H1 (cell line): Measurements from ENCODE around the gene ETF1. TPM values are rescaled to one million over a fixed set of nuclear protein-coding genes. Genes with fewer than 3 reads are reported as not detected.

Experiments used
- CTCF ChIA-PET: fragments of 300-600 bp; sonication (Branson Sonifier 250); formaldehyde crosslinking; loops from one replicate; lab custom pipeline; 2021; ENCODE audit not compliant: partially characterized antibody; lab: Charles Lee
- POLR2A ChIA-PET: fragments of 300-600 bp; sonication (Branson Sonifier 250); formaldehyde crosslinking; loops from one replicate; lab custom pipeline; 2021; ENCODE audit warnings: inconsistent platforms; ENCODE audit not compliant: partially characterized antibody; lab: Charles Lee
- DNase-seq, 2 experiments: peaks; one replicate each; pipeline versions ENCODE4 v3.0.0 to v3.0.0-alpha.2; 2010 to 2022; ENCODE audit warnings: low spot score in 2 of 2, low read depth in 1 of 2, mixed read lengths in 1 of 2
- FAIRE-seq: peaks from 2 replicates; lab custom pipeline; 2011; peaks lifted over from hg19 to GRCh38; lab: Jason Lieb, UNC
- H2AFZ ChIP-seq: 2 replicates; pipeline ENCODE4 v1.8.1; 2012; ENCODE audit warnings: low read length, inconsistent platforms
- H2AK5ac ChIP-seq: 2 replicates; pipeline ENCODE4 v1.6.1; 2013; ENCODE audit warnings: low read depth, low read length
- H2BK120ac ChIP-seq: replicated peaks from 2 replicates; pipeline ENCODE3; 2013; ENCODE audit warnings: low read depth, low read length, inconsistent platforms
- H2BK12ac ChIP-seq: 2 replicates; pipeline ENCODE4 v1.6.1; 2013; ENCODE audit warnings: low read depth, low read length
- H2BK15ac ChIP-seq: 2 replicates; pipeline ENCODE4 v1.6.1; 2013; ENCODE audit warnings: low read length
- H2BK20ac ChIP-seq: 2 replicates; pipeline ENCODE4 v1.6.1; 2013; ENCODE audit warnings: low read length
- H2BK5ac ChIP-seq: 2 replicates; pipeline ENCODE4 v1.6.1; 2013; ENCODE audit warnings: low read depth, low read length
- H3K14ac ChIP-seq: 2 replicates; pipeline ENCODE4 v1.6.1; 2013; ENCODE audit warnings: inconsistent platforms; ENCODE audit not compliant: insufficient read length
- H3K18ac ChIP-seq: 2 replicates; pipeline ENCODE4 v1.6.1; 2013; ENCODE audit warnings: low read length; ENCODE audit errors: extremely low read depth
- H3K23ac ChIP-seq: 2 replicates; pipeline ENCODE4 v1.6.1; 2013; ENCODE audit warnings: inconsistent platforms; ENCODE audit not compliant: insufficient read length
- H3K23me2 ChIP-seq: 2 replicates; pipeline ENCODE4 v1.6.1; 2013; ENCODE audit warnings: low read depth, low read length
- H3K27ac ChIP-seq: 2 replicates; pipeline ENCODE4 v1.6.1; 2011; ENCODE audit warnings: low read depth, low read length, inconsistent platforms
- H3K27me3 ChIP-seq, 4 experiments: replicated peaks in 1 of 4; 1 replicate in 1 of 4; 2 replicates in 3 of 4; pipeline versions ENCODE4 v1.6.1 to v1.8.1; 2011 to 2013; ENCODE audit warnings: low read length in 3 of 4, mild to moderate bottlenecking in 3 of 4, inconsistent platforms in 2 of 4, mixed read lengths in 2 of 4, moderate library complexity in 1 of 4; ENCODE audit not compliant: control insufficient read depth in 3 of 4, insufficient read depth in 3 of 4; ENCODE audit errors: extremely low read depth in 1 of 4
- H3K36me3 ChIP-seq, 4 experiments: 2 replicates each; pipeline versions ENCODE4 v1.6.1 to v1.8.1; 2011 to 2013; ENCODE audit warnings: mild to moderate bottlenecking in 4 of 4, low read length in 3 of 4, moderate library complexity in 2 of 4, control low read depth in 1 of 4, inconsistent platforms in 1 of 4; ENCODE audit not compliant: insufficient read depth in 4 of 4, control insufficient read depth in 2 of 4
- H3K4ac ChIP-seq: replicated peaks from 2 replicates; pipeline ENCODE3; 2013; ENCODE audit warnings: low read length, low read depth, mixed read lengths, inconsistent platforms; ENCODE audit not compliant: insufficient read length
- H3K4me1 ChIP-seq, 4 experiments: replicated peaks in 1 of 4; 1 replicate in 1 of 4; 2 replicates in 3 of 4; pipeline versions ENCODE4 v1.6.1 to v1.8.1; 2011 to 2013; ENCODE audit warnings: low read length in 3 of 4, inconsistent platforms in 2 of 4, mixed read lengths in 1 of 4; ENCODE audit not compliant: insufficient read depth in 4 of 4, control insufficient read depth in 3 of 4
- H3K4me2 ChIP-seq, 2 experiments: 2 replicates each; pipeline versions ENCODE4 v1.6.1 to v1.8.1; 2011 to 2013; ENCODE audit warnings: low read depth in 2 of 2, low read length in 2 of 2, control low read depth in 1 of 2, inconsistent platforms in 1 of 2, mild to moderate bottlenecking in 1 of 2; ENCODE audit not compliant: insufficient read depth in 1 of 2
- H3K4me3 ChIP-seq, 4 experiments: fragments of 200-600, 300-600 bp in 1 of 4; sonication (generic), shearing (Covaris generic), sonication (Bioruptor Twin) in 1 of 4; 2 replicates each; pipeline versions ENCODE4 v1.5.1 to v1.8.1; 2011 to 2016; ENCODE audit warnings: low read length in 4 of 4, low read depth in 3 of 4, control low read depth in 2 of 4, inconsistent platforms in 2 of 4, mild to moderate bottlenecking in 2 of 4, mixed read lengths in 1 of 4, moderate library complexity in 1 of 4; ENCODE audit not compliant: insufficient read depth in 2 of 4; ENCODE audit errors: extremely low read depth in 1 of 4
- H3K56ac ChIP-seq: replicated peaks from 2 replicates; pipeline ENCODE3; 2013; ENCODE audit warnings: low read depth, mild to moderate bottlenecking, mixed read lengths, low read length, inconsistent platforms; ENCODE audit not compliant: insufficient read length
- H3K79me1 ChIP-seq: 2 replicates; pipeline ENCODE4 v1.6.1; 2013; ENCODE audit warnings: low read depth, low read length, control low read depth
- H3K79me2 ChIP-seq, 2 experiments: 2 replicates each; pipeline versions ENCODE4 v1.6.1 to v1.8.1; 2012 to 2013; ENCODE audit warnings: low read length in 2 of 2, mild to moderate bottlenecking in 2 of 2, inconsistent platforms in 1 of 2; ENCODE audit not compliant: insufficient read depth in 2 of 2, control insufficient read depth in 1 of 2
- H3K9ac ChIP-seq, 4 experiments: replicated peaks in 1 of 4; 1 replicate in 1 of 4; 2 replicates in 3 of 4; pipeline versions ENCODE4 v1.6.1 to v1.8.1; 2011 to 2013; ENCODE audit warnings: low read depth in 3 of 4, low read length in 3 of 4, control low read depth in 2 of 4, mild to moderate bottlenecking in 2 of 4, moderate library complexity in 2 of 4, inconsistent platforms in 1 of 4; ENCODE audit errors: extremely low read depth in 1 of 4
- H3K9me3 ChIP-seq, 2 experiments: 2 replicates each; pipeline versions ENCODE4 v1.6.1 to v1.8.1; 2012 to 2013; ENCODE audit warnings: mild to moderate bottlenecking in 2 of 2, moderate library complexity in 2 of 2, control low read depth in 1 of 2, inconsistent platforms in 1 of 2, low read depth in 1 of 2, low read length in 1 of 2, mixed read lengths in 1 of 2; ENCODE audit not compliant: insufficient read depth in 2 of 2
- H4K20me1 ChIP-seq, 2 experiments: replicated peaks in 1 of 2; 2 replicates each; pipeline versions ENCODE3 to v1.8.1; 2011 to 2013; ENCODE audit warnings: inconsistent platforms in 2 of 2, low read length in 2 of 2, mild to moderate bottlenecking in 1 of 2; ENCODE audit not compliant: insufficient read depth in 2 of 2, control insufficient read depth in 1 of 2
- H4K5ac ChIP-seq: 2 replicates; pipeline ENCODE4 v1.6.1; 2013; ENCODE audit warnings: low read length, low read depth, mixed read lengths, inconsistent platforms; ENCODE audit not compliant: insufficient read length
- H4K8ac ChIP-seq: 2 replicates; pipeline ENCODE4 v1.8.0; 2013; ENCODE audit warnings: mild to moderate bottlenecking, moderate library complexity, low read length, inconsistent platforms; ENCODE audit not compliant: insufficient read depth; ENCODE audit errors: extremely low read depth
- H4K91ac ChIP-seq: replicated peaks from 2 replicates; pipeline ENCODE3; 2013; ENCODE audit warnings: low read length, mixed read lengths, inconsistent platforms; ENCODE audit not compliant: insufficient read length
- EGR1 ChIP-seq: IDR thresholded peaks from 2 replicates; pipeline ENCODE4 v1.6.1; 2011; ENCODE audit warnings: low read depth, low read length, borderline replicate concordance
- FOSL1 ChIP-seq: IDR thresholded peaks from 2 replicates; pipeline ENCODE4 v1.6.1; 2011; ENCODE audit warnings: mild to moderate bottlenecking, low read depth, low read length, moderate library complexity; ENCODE audit not compliant: insufficient read depth
- NRF1 ChIP-seq: IDR thresholded peaks from 2 replicates; pipeline ENCODE4 v1.6.1; 2011; ENCODE audit warnings: mild to moderate bottlenecking, low read depth, low read length, improper control_type of control experiment
- SIX5 ChIP-seq: IDR thresholded peaks from 2 replicates; pipeline ENCODE4 v1.6.1; 2011; ENCODE audit warnings: mild to moderate bottlenecking, low read depth, low read length
- SUZ12 ChIP-seq: fragments of 200-600 bp; sonication (generic); IDR thresholded peaks from 2 replicates; pipeline ENCODE4 v1.6.1; 2012; ENCODE audit warnings: mild to moderate bottlenecking, inconsistent platforms, low read length, moderate library complexity, mixed read lengths
- ZNF274 ChIP-seq: IDR thresholded peaks from 2 replicates; pipeline ENCODE4 v1.7.0; 2012; ENCODE audit warnings: low read length, borderline replicate concordance; ENCODE audit errors: extremely low read depth
- WGBS, 2 experiments: shearing (Covaris generic) in 1 of 2; methylation state at CpG; one replicate each; pipeline versions ENCODE4 v1.1.6 to v1.1.7; 2013 to 2015; ENCODE audit warnings: low lambda C conversion rate in 2 of 2, mixed read lengths in 2 of 2, inconsistent platforms in 1 of 2, low coverage in 1 of 2, missing lambda C conversion rate in 1 of 2; ENCODE audit not compliant: insufficient replicate concordance in 2 of 2, insufficient coverage in 1 of 2, insufficient read length in 1 of 2; ENCODE audit errors: extremely low coverage in 1 of 2, missing lambda C conversion rate in 1 of 2; 5-methylcytosine and 5-hydroxymethylcytosine counted together
- polyA plus RNA-seq, 7 experiments: library from polyadenylated mRNA; depleted of rRNA in 3 of 7; stranded (reverse) in 5 of 7; unstranded in 2 of 7; fragments of >200 nt in 5 of 7; fragments of 200-250 nt in 2 of 7; gene quantifications; 1 replicate in 5 of 7; 2 replicates in 1 of 7; 4 replicates in 1 of 7; pipeline versions ENCODE4 v1.2.1 to v1.2.3, GENCODE V29; 2011 to 2013; ENCODE audit warnings: missing spikeins in 2 of 7, mixed read lengths in 2 of 7
- total RNA-seq: library from RNA; stranded (reverse); fragmentation: NEBNext Ultra II Directional; extraction: Animal tissue kit (Norgen Biotek cat#: 25700); gene quantifications from 2 replicates; pipeline ENCODE4 v1.2.1, GENCODE V29; 2021
- TF ChIP-seq, protein P1 (sequence below): IDR thresholded peaks from 2 replicates; pipeline ENCODE4 v1.6.1; 2012; ENCODE audit warnings: low read length, inconsistent platforms
- TF ChIP-seq, protein P2 (sequence below): IDR thresholded peaks from 2 replicates; pipeline ENCODE4 v1.6.1; 2011; ENCODE audit warnings: low read length, improper control_type of control experiment

ETF1 gene
- total and polyA plus RNA-seq, 2 of the 8 experiments (the other 6 are each of a cell fraction or from before 2014, with no cell fraction given) = 50.5 to 168 TPM

DNA sequence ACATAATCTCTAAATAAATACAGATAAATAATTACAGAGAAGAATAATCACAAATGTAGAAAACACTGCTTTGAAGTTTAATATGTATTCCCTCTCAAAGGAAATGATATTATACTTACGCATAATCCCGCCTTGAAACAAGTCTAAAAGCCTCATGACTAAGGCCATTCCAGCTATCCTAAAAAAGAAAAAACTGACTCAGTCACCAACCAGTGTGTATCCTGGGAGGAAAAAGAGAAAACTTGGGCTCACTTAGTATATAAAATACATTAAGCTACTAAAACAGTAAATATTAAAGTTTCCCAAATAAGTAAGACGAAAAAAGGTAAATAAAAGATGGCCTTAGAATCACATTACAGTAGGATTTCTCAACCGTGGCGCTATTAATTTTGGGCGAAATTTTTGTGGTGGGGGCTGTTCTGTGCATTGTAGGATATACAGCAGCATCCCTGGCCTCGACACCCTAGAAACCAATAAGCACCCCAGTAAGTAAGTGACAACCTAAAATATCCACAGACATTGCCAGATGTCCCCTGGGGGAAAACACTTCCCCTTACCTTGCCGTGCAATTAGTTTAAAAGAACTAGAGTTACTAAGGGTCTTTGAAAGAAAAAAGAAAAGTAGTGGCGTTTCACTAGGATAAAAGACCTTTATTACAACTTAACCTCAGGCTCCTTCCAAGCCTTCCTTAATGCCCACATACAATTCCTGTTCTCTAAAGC is 31.1 kb upstream of the ETF1 start:
- Histone ChIP-seq H2AK5ac (no peak overlapping the region), H3K27me3 (no peaks in the 10 kb centered on the region), H3K18ac (no peak overlapping the region; the same call in 1 of the 2 replicates), H3K79me2 (peaks cover 22 to 56% of the 10 kb centered on the region in 2 experiments), H4K5ac (peak overlapping the region; percentile 90), H2BK12ac (no peak overlapping the region), H3K4me2 (peak overlapping the region; percentile 38 to 95), H4K20me1 (peaks cover 0 to 6% of the 10 kb centered on the region in 2 experiments), H3K9me3 (no peaks in the 10 kb centered on the region; a peak in 1 of 4 replicates), H2AFZ (no peak overlapping the region), H2BK120ac (no peak overlapping the region), H3K27ac (peak overlapping the region; percentile 100; the same call in 1 of the 2 replicates), H4K91ac (no peak overlapping the region), H3K4me1 (peaks cover 0 to 3% (median 0%) of the 10 kb centered on the region in 4 experiments; a peak in 3 of 7 replicates), H3K23ac (no peak overlapping the region), H2BK20ac (no peak overlapping the region), H3K4me3 (peak overlapping the region; percentile 82 to 98 (median 92)), H4K8ac (no peak overlapping the region), H3K36me3 (peaks cover 31 to 50% (median 43%) of the 10 kb centered on the region in 4 experiments), H3K4ac (no peak overlapping the region), H3K56ac (peak overlapping the region; percentile 36), H3K9ac (peak overlapping the region; percentile 97 to 99 (median 99)), H3K23me2 (0 out of 2 replicates have a peak, but pooled peaks cover 2% of the 10 kb centered on the region), H2BK15ac (no peak overlapping the region), H2BK5ac (no peak overlapping the region), H3K79me1 (peaks cover 3% of the 10 kb centered on the region; the same call in 1 of the 2 replicates), H3K14ac (no peak overlapping the region)
- ChIA-PET POLR2A (interaction anchor here (1.1 to 24.2 kb wide), 11 partner anchors 12 to 699 kb away, joined by 3 to 1018 read pairs (median 18); partner anchors contain the start of genes CTNNA1, EGR1 and ETF1), CTCF (no interaction called here)
- FAIRE-seq (no peak), DNase-seq (no peak)
- WGBS, 2 experiments = 43% methylated on average over 9 of the region's 9 CpGs; no CpG with 5 or more reads in 1 of the 2 experiments
- TF ChIP-seq FOSL1 = no peak
- no peak for TF ChIP-seq EGR1
- no peak for TF ChIP-seq ZNF274
- no peak for TF ChIP-seq NRF1
- TF ChIP-seq, protein P1, sequence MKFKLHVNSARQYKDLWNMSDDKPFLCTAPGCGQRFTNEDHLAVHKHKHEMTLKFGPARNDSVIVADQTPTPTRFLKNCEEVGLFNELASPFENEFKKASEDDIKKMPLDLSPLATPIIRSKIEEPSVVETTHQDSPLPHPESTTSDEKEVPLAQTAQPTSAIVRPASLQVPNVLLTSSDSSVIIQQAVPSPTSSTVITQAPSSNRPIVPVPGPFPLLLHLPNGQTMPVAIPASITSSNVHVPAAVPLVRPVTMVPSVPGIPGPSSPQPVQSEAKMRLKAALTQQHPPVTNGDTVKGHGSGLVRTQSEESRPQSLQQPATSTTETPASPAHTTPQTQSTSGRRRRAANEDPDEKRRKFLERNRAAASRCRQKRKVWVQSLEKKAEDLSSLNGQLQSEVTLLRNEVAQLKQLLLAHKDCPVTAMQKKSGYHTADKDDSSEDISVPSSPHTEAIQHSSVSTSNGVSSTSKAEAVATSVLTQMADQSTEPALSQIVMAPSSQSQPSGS = no peak
- TF ChIP-seq SUZ12 = no peak
- no peak for TF ChIP-seq SIX5
- TF ChIP-seq, protein P2, sequence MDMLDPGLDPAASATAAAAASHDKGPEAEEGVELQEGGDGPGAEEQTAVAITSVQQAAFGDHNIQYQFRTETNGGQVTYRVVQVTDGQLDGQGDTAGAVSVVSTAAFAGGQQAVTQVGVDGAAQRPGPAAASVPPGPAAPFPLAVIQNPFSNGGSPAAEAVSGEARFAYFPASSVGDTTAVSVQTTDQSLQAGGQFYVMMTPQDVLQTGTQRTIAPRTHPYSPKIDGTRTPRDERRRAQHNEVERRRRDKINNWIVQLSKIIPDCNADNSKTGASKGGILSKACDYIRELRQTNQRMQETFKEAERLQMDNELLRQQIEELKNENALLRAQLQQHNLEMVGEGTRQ = no peak
